ENCODE measurements around the gene MORN2.

GRCh38 chr2:38866773-38867443, 8.9 kb upstream of the MORN2 start:
- TF ChIP-seq, protein P1, sequence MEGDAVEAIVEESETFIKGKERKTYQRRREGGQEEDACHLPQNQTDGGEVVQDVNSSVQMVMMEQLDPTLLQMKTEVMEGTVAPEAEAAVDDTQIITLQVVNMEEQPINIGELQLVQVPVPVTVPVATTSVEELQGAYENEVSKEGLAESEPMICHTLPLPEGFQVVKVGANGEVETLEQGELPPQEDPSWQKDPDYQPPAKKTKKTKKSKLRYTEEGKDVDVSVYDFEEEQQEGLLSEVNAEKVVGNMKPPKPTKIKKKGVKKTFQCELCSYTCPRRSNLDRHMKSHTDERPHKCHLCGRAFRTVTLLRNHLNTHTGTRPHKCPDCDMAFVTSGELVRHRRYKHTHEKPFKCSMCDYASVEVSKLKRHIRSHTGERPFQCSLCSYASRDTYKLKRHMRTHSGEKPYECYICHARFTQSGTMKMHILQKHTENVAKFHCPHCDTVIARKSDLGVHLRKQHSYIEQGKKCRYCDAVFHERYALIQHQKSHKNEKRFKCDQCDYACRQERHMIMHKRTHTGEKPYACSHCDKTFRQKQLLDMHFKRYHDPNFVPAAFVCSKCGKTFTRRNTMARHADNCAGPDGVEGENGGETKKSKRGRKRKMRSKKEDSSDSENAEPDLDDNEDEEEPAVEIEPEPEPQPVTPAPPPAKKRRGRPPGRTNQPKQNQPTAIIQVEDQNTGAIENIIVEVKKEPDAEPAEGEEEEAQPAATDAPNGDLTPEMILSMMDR (IDR thresholded peaks at IDR 0.05 in 4 of 5, conservative IDR thresholded peaks at IDR 0.05 in 1 of 5): no peak
- TF ChIP-seq POLR2A (IDR thresholded peaks at IDR 0.05): no peak

Measured in gastrocnemius medialis (tissue), 4 donors.